GM21447 (cell line): ENCODE data around the gene SLC5A7.

Experiments
- ATAC-seq: cut with Tn5 transposase; IDR thresholded peaks from one replicate; pipeline ENCODE4 v1.9.1; 2021; ENCODE audit not compliant: unreplicated experiment

Gene SLC5A7

GRCh38 chr2:107986278-107987217 is at the start of gene SLC5A7:
Gene SLC5A7 (plus strand): TSS chr2:107986524. CDS start chr2:107988156, 1,632 bp downstream.
- no peak for ATAC-seq

- no peak for ATAC-seq
These were observed 24.9 kb upstream of the SLC5A7 start for GRCh38 chr2:107961395-107961794.

GRCh38 chr2:107964185-107964584 is 22.1 kb upstream of the SLC5A7 start:
- ATAC-seq = no peak

- no peak for ATAC-seq
These were observed 1.6 kb upstream of the SLC5A7 start for GRCh38 chr2:107984707-107985106.

GRCh38 chr2:107988108-107988507 is 1.8 kb downstream of the SLC5A7 start:
- no peak for ATAC-seq

- ATAC-seq = no peak
These were observed 3.1 kb downstream of the SLC5A7 start for GRCh38 chr2:107989445-107989844.

- ATAC-seq = no peak
These were observed 4.4 kb downstream of the SLC5A7 start for GRCh38 chr2:107990718-107991117.

GRCh38 chr2:107992069-107992468 is 5.7 kb downstream of the SLC5A7 start:
- ATAC-seq = no peak

GRCh38 chr2:107999158-107999557 is 12.8 kb downstream of the SLC5A7 start:
- no peak for ATAC-seq

GRCh38 chr2:108010912-108011591 is 24.7 kb downstream of the SLC5A7 start:
- no peak for ATAC-seq

- ATAC-seq = no peak
These were observed 27.0 kb downstream of the SLC5A7 start for GRCh38 chr2:108013305-108013704.

- ATAC-seq = no peak
These were observed 36.3 kb downstream of the SLC5A7 start for GRCh38 chr2:108022628-108023027.

GRCh38 chr2:108023776-108024175 is 37.5 kb downstream of the SLC5A7 start:
- ATAC-seq = no peak

- no peak for ATAC-seq
These were observed 39.9 kb downstream of the SLC5A7 start for GRCh38 chr2:108026092-108026794.

- ATAC-seq = no peak
These were observed 43.2 kb downstream of the SLC5A7 start for GRCh38 chr2:108029496-108029895.

GRCh38 chr2:108029912-108030311 is 43.6 kb downstream of the SLC5A7 start:
- no peak for ATAC-seq

GRCh38 chr2:108031471-108031941 is 45.2 kb downstream of the SLC5A7 start:
- no peak for ATAC-seq

- ATAC-seq = no peak
These were observed 48.5 kb downstream of the SLC5A7 start for GRCh38 chr2:108034843-108035242.

- no peak for ATAC-seq
These were observed 62.4 kb downstream of the SLC5A7 start for GRCh38 chr2:108048752-108049151.

- ATAC-seq = no peak
These were observed 72.3 kb downstream of the SLC5A7 start for GRCh38 chr2:108058576-108059137.

GRCh38 chr2:108061439-108062042 is 75.2 kb downstream of the SLC5A7 start:
- no peak for ATAC-seq
